CD8-positive, alpha-beta memory T cell (primary cell): ENCODE measurements around the gene C1QL2. TPM values are rescaled to one million over a fixed set of nuclear protein-coding genes. Genes with fewer than 3 reads are reported as not detected.
A peak's percentile ranks its signal among the peaks of the same experiment; 100 is the strongest.

ENCODE experiments used
- CTCF ChIA-PET: fragments of 350-600 bp; sonication (Branson Sonifier 250); formaldehyde crosslinking; loops from one replicate; lab custom pipeline; 2021; ENCODE audit warnings: antibody characterized with exemption; lab: Charles Lee
- POLR2A ChIA-PET: fragments of 350-600 bp; sonication (Branson Sonifier 250); formaldehyde crosslinking; loops from one replicate; lab custom pipeline; 2021; ENCODE audit warnings: antibody characterized with exemption; lab: Charles Lee
- DNase-seq, 5 donors: peaks; one replicate each; pipeline versions ENCODE4 v3.0.0 to v3.0.0-alpha.2; 2020 to 2022; ENCODE audit warnings: mixed read lengths in 1 of 5
- H3K27ac ChIP-seq: one replicate; pipeline ENCODE4 v1.7.0; 2013; ENCODE audit warnings: low read depth, mild to moderate bottlenecking, low read length, moderate library complexity
- H3K27me3 ChIP-seq: 2 replicates; pipeline ENCODE4 v1.7.0; 2013; ENCODE audit warnings: low read length, mild to moderate bottlenecking; ENCODE audit not compliant: insufficient read depth, poor library complexity, severe bottlenecking
- H3K36me3 ChIP-seq: 2 replicates; pipeline ENCODE4 v1.7.0; 2013; ENCODE audit warnings: mild to moderate bottlenecking, low read length, moderate library complexity; ENCODE audit not compliant: insufficient read depth
- H3K4me1 ChIP-seq: 2 replicates; pipeline ENCODE4 v1.7.0; 2013; ENCODE audit warnings: mild to moderate bottlenecking, low read length, moderate library complexity; ENCODE audit not compliant: insufficient read depth
- H3K4me3 ChIP-seq: 2 replicates; pipeline ENCODE4 v1.7.0; 2013; ENCODE audit warnings: mild to moderate bottlenecking, low read length
- H3K9me3 ChIP-seq: 2 replicates; pipeline ENCODE4 v1.7.0; 2013; ENCODE audit warnings: mild to moderate bottlenecking, low read length
- H3K27ac Mint-ChIP-seq, 8 donors: one replicate each; pipeline ENCODE4 v1.8.0; 2020 to 2021; ENCODE audit warnings: mixed read lengths in 8 of 8, mild to moderate bottlenecking in 6 of 8, inconsistent platforms in 3 of 8, moderate library complexity in 3 of 8
- H3K27me3 Mint-ChIP-seq, 2 donors: one replicate each; pipeline ENCODE4 v1.8.0; 2020 to 2021; ENCODE audit warnings: mixed read lengths in 2 of 2, mild to moderate bottlenecking in 1 of 2, moderate library complexity in 1 of 2
- H3K36me3 Mint-ChIP-seq, 3 donors: one replicate each; pipeline ENCODE4 v1.8.0; 2020 to 2021; ENCODE audit warnings: mixed read lengths in 3 of 3, inconsistent platforms in 1 of 3, mild to moderate bottlenecking in 1 of 3
- H3K4me1 Mint-ChIP-seq, 3 donors: one replicate each; pipeline ENCODE4 v1.8.0; 2020 to 2021; ENCODE audit warnings: mixed read lengths in 3 of 3, inconsistent platforms in 1 of 3, mild to moderate bottlenecking in 1 of 3
- H3K4me3 Mint-ChIP-seq, 7 donors: one replicate each; pipeline ENCODE4 v1.8.0; 2020 to 2021; ENCODE audit warnings: mixed read lengths in 7 of 7, mild to moderate bottlenecking in 6 of 7, moderate library complexity in 4 of 7, inconsistent platforms in 2 of 7
- H3K9me3 Mint-ChIP-seq, 5 donors: one replicate each; pipeline ENCODE4 v1.8.0; 2020 to 2022; ENCODE audit warnings: mixed read lengths in 5 of 5, mild to moderate bottlenecking in 3 of 5, moderate library complexity in 2 of 5, inconsistent platforms in 1 of 5
- polyA plus RNA-seq: library from polyadenylated mRNA; unstranded; fragments of 300-500 nt; fragmentation: Illumina TruSeq; gene quantifications from one replicate; pipeline ENCODE4 v1.2.3, GENCODE V29; 2021
- total RNA-seq, 2 experiments: library from RNA; stranded (reverse); gene quantifications; one replicate each; pipeline ENCODE4 v1.2.3, GENCODE V29; 2021

Gene C1QL2
- total RNA-seq (not detected), polyA plus RNA-seq (not detected)

- Histone ChIP-seq H3K27ac (no peak within 1 kb of the TSS), H3K36me3 (no peaks in the 10 kb centered on the region), H3K27me3 (peaks cover 8% of the 10 kb centered on the region), H3K9me3 (no peaks in the 10 kb centered on the region), H3K4me1 (no peaks in the 10 kb centered on the region), H3K4me3 (no peak within 1 kb of the TSS)
- CTCF ChIA-PET = no interaction called here
- Mint-ChIP-seq H3K27me3 (peaks cover 15 to 36% of the 10 kb centered on the region in 2 donors), H3K36me3 (no peaks in the 10 kb centered on the region), H3K9me3 (peaks cover 0 to 1% (median 0%) of the 10 kb centered on the region in 5 donors), H3K4me1 (no peaks in the 10 kb centered on the region), H3K4me3 (no peak within 1 kb of the TSS), H3K27ac (no peak within 1 kb of the TSS)
- DNase-seq = no peak
- POLR2A ChIA-PET = no interaction called here
Measured at GRCh38 chr2:119158563-119159347, at the start of gene C1QL2. Gene C1QL2 (minus strand): TSS chr2:119158751. CDS start chr2:119158269, 482 bp downstream.

- H3K9me3 Mint-ChIP-seq = no peaks in the 10 kb centered on the region
- POLR2A ChIA-PET = no interaction called here
- H3K27me3 Mint-ChIP-seq = peaks cover 4 to 8% of the 10 kb centered on the region in 2 donors
- CTCF ChIA-PET = no interaction called here
- no peak for DNase-seq
- no peaks in the 10 kb centered on the region for H3K4me1 Mint-ChIP-seq
- no peaks in the 10 kb centered on the region for H3K27me3 ChIP-seq
- no peak overlapping the region for H3K4me3 ChIP-seq
- no peaks in the 10 kb centered on the region for H3K4me1 ChIP-seq
- no peaks in the 10 kb centered on the region for H3K9me3 ChIP-seq
- H3K4me3 Mint-ChIP-seq = no peak overlapping the region
- no peak overlapping the region for H3K27ac ChIP-seq
- H3K27ac Mint-ChIP-seq = no peak overlapping the region
- no peaks in the 10 kb centered on the region for H3K36me3 Mint-ChIP-seq
- H3K36me3 ChIP-seq = no peaks in the 10 kb centered on the region
Measured at GRCh38 chr2:119207447-119207846, 48.9 kb upstream of the C1QL2 start.

- Histone ChIP-seq H3K36me3 (no peaks in the 10 kb centered on the region), H3K4me3 (no peak overlapping the region), H3K4me1 (no peaks in the 10 kb centered on the region), H3K9me3 (no peaks in the 10 kb centered on the region), H3K27me3 (no peaks in the 10 kb centered on the region), H3K27ac (no peak overlapping the region)
- ChIA-PET POLR2A (no interaction called here), CTCF (no interaction called here)
- H3K4me1 Mint-ChIP-seq = no peaks in the 10 kb centered on the region
- no peaks in the 10 kb centered on the region for H3K36me3 Mint-ChIP-seq
- H3K27me3 Mint-ChIP-seq = peaks cover 1 to 4% of the 10 kb centered on the region in 2 donors
- H3K4me3 Mint-ChIP-seq = no peak overlapping the region
- H3K9me3 Mint-ChIP-seq = no peaks in the 10 kb centered on the region
- no peak overlapping the region for H3K27ac Mint-ChIP-seq
- no peak for DNase-seq
Measured at GRCh38 chr2:119206201-119206600, 47.6 kb upstream of the C1QL2 start.

GRCh38 chr2:119205001-119205706 is 46.6 kb upstream of the C1QL2 start:
- H3K27me3 Mint-ChIP-seq = peaks cover 0 to 4% of the 10 kb centered on the region in 2 donors
- H3K27ac Mint-ChIP-seq = no peak overlapping the region
- POLR2A ChIA-PET = no interaction called here
- no peaks in the 10 kb centered on the region for H3K9me3 ChIP-seq
- H3K4me3 Mint-ChIP-seq = no peak overlapping the region
- H3K9me3 Mint-ChIP-seq = no peaks in the 10 kb centered on the region
- H3K4me1 ChIP-seq = no peaks in the 10 kb centered on the region
- DNase-seq = no peak
- no peaks in the 10 kb centered on the region for H3K36me3 ChIP-seq
- no peaks in the 10 kb centered on the region for H3K4me1 Mint-ChIP-seq
- H3K27me3 ChIP-seq = no peaks in the 10 kb centered on the region
- CTCF ChIA-PET = no interaction called here
- H3K4me3 ChIP-seq = no peak overlapping the region
- no peak overlapping the region for H3K27ac ChIP-seq
- H3K36me3 Mint-ChIP-seq = no peaks in the 10 kb centered on the region

GRCh38 chr2:119204525-119204924 is 46.0 kb upstream of the C1QL2 start:
- H3K9me3 Mint-ChIP-seq = no peaks in the 10 kb centered on the region
- POLR2A ChIA-PET = no interaction called here
- H3K4me1 Mint-ChIP-seq = no peaks in the 10 kb centered on the region
- CTCF ChIA-PET = no interaction called here
- no peaks in the 10 kb centered on the region for H3K4me1 ChIP-seq
- no peak overlapping the region for H3K27ac Mint-ChIP-seq
- no peak overlapping the region for H3K4me3 ChIP-seq
- H3K36me3 Mint-ChIP-seq = no peaks in the 10 kb centered on the region
- H3K27me3 ChIP-seq = no peaks in the 10 kb centered on the region
- H3K9me3 ChIP-seq = no peaks in the 10 kb centered on the region
- H3K27ac ChIP-seq = no peak overlapping the region
- DNase-seq = no peak
- H3K27me3 Mint-ChIP-seq = peaks cover 3 to 7% of the 10 kb centered on the region in 2 donors
- no peaks in the 10 kb centered on the region for H3K36me3 ChIP-seq
- no peak overlapping the region for H3K4me3 Mint-ChIP-seq

GRCh38 chr2:119202610-119203310 is 44.2 kb upstream of the C1QL2 start:
- H3K9me3 ChIP-seq = no peaks in the 10 kb centered on the region
- no peaks in the 10 kb centered on the region for H3K4me1 ChIP-seq
- H3K36me3 ChIP-seq = no peaks in the 10 kb centered on the region
- DNase-seq = no peak
- Mint-ChIP-seq H3K4me1 (no peaks in the 10 kb centered on the region), H3K4me3 (no peak overlapping the region), H3K27ac (no peak overlapping the region), H3K27me3 (peaks cover 8% of the 10 kb centered on the region in 2 donors), H3K9me3 (no peaks in the 10 kb centered on the region), H3K36me3 (no peaks in the 10 kb centered on the region)
- ChIA-PET POLR2A (no interaction called here), CTCF (no interaction called here)
- no peak overlapping the region for H3K27ac ChIP-seq
- no peak overlapping the region for H3K4me3 ChIP-seq
- no peaks in the 10 kb centered on the region for H3K27me3 ChIP-seq

- H3K4me1 ChIP-seq = no peaks in the 10 kb centered on the region
- no peaks in the 10 kb centered on the region for H3K27me3 ChIP-seq
- H3K27ac Mint-ChIP-seq = peak overlapping the region in 1 of 8 donors; percentile 51
- ChIA-PET POLR2A (interaction anchor here (0.6 kb wide), 1 partner anchor 79 kb away, joined by 14 read pairs; no protein-coding TSS in a partner anchor), CTCF (no interaction called here)
- no peaks in the 10 kb centered on the region for H3K36me3 ChIP-seq
- DNase-seq = no peak
- no peaks in the 10 kb centered on the region for H3K9me3 Mint-ChIP-seq
- H3K4me3 Mint-ChIP-seq = no peak overlapping the region
- H3K27me3 Mint-ChIP-seq = peaks cover 8% of the 10 kb centered on the region in 2 donors
- no peaks in the 10 kb centered on the region for H3K9me3 ChIP-seq
- H3K4me3 ChIP-seq = no peak overlapping the region
- H3K36me3 Mint-ChIP-seq = no peaks in the 10 kb centered on the region
- no peaks in the 10 kb centered on the region for H3K4me1 Mint-ChIP-seq
- H3K27ac ChIP-seq = no peak overlapping the region
Measured at GRCh38 chr2:119201815-119202214, 43.3 kb upstream of the C1QL2 start.
